Measurements from ENCODE around the gene LAMB1.

The LAMB1 gene

GRCh38 chr7:107993891-107994291 lies 9.1 kb downstream of the LAMB1 start:
- no peak for DNase-seq (ENCODE audit: low spot score)
- peaks cover 46% of the 10 kb centered on the region for H3K4me1 ChIP-seq (ENCODE audit: insufficient read depth, poor library complexity, severe bottlenecking)
- no peak for TF ChIP-seq CTCF (IDR thresholded peaks at IDR 0.05; ENCODE audit: poor library complexity, severe bottlenecking)
- H3K4me3 ChIP-seq (ENCODE audit: severe bottlenecking) = no peak overlapping the region
- H3K36me3 ChIP-seq (ENCODE audit: low read depth) = peaks cover 94% of the 10 kb centered on the region
- H3K9me3 ChIP-seq (ENCODE audit: severe bottlenecking) = no peaks in the 10 kb centered on the region
- peak overlapping the region; percentile 99 for H3K27ac ChIP-seq (ENCODE audit: poor library complexity, severe bottlenecking)
- no peak for ATAC-seq (ENCODE audit: low read depth)
- H3K27me3 ChIP-seq (ENCODE audit: insufficient read depth, poor library complexity, severe bottlenecking) = no peaks in the 10 kb centered on the region

DNA sequence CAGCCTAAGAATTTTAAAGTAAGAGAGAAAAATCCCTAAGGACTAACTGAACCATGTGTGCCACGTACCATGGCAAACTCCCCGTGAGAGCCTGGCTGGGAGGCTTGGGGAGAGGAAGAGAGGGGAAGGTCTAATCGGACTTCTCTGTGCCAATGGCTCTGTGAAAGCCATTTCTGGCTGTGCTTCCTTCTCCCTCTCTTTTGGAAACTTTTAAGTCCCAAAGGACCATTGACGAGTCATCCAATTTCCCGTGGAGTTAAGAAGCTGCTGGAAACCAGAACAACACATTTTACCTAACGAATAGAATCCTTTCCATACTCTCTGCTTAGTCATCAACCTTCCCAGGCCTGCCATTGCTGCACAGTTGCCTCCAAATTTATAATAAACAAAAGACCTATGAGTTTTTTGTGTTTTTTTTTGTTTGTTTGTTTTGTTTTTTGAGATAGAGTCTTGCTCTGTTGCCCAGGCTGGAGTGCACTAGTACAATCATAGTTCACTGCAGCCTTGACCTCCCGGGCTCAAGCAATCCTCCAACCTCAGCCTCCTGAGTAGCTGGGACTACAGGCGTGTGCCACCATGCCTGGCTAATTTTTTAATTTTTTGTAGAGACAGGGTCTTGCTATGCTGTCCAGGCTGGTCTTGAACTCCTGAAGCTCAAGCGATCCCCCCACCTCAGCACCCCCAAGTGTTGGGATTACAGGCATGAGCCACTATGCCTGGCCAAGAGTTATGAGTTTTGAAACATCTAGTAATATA lies 13.2 kb downstream of the LAMB1 start:
- DNase-seq (ENCODE audit: low spot score) (no peak), ATAC-seq (ENCODE audit: low read depth) (peak; percentile 57; the same call in 2 of the 3 replicates)
- Histone ChIP-seq H3K36me3 (ENCODE audit: low read depth) (peaks cover 98% of the 10 kb centered on the region), H3K4me3 (ENCODE audit: severe bottlenecking) (no peak overlapping the region), H3K4me1 (ENCODE audit: insufficient read depth, poor library complexity, severe bottlenecking) (peaks cover 5% of the 10 kb centered on the region), H3K27me3 (ENCODE audit: insufficient read depth, poor library complexity, severe bottlenecking) (no peaks in the 10 kb centered on the region), H3K27ac (ENCODE audit: poor library complexity, severe bottlenecking) (peak overlapping the region; percentile 1), H3K9me3 (ENCODE audit: severe bottlenecking) (no peaks in the 10 kb centered on the region)
- no peak for TF ChIP-seq CTCF (IDR thresholded peaks at IDR 0.05; ENCODE audit: poor library complexity, severe bottlenecking)

GRCh38 chr7:107982918-107983389 lies 20.0 kb downstream of the LAMB1 start:
- no peaks in the 10 kb centered on the region for H3K4me1 ChIP-seq (ENCODE audit: insufficient read depth, poor library complexity, severe bottlenecking)
- no peak for DNase-seq (ENCODE audit: low spot score)
- peak overlapping the region; percentile 5 for H3K27ac ChIP-seq (ENCODE audit: poor library complexity, severe bottlenecking)
- H3K4me3 ChIP-seq (ENCODE audit: severe bottlenecking) = no peak overlapping the region
- no peaks in the 10 kb centered on the region for H3K27me3 ChIP-seq (ENCODE audit: insufficient read depth, poor library complexity, severe bottlenecking)
- H3K36me3 ChIP-seq (ENCODE audit: low read depth) = peaks cover 100% of the 10 kb centered on the region
- no peaks in the 10 kb centered on the region for H3K9me3 ChIP-seq (ENCODE audit: severe bottlenecking)
- no peak for TF ChIP-seq CTCF (IDR thresholded peaks at IDR 0.05; ENCODE audit: poor library complexity, severe bottlenecking)
- no peak for ATAC-seq (ENCODE audit: low read depth)

- TF ChIP-seq CTCF (IDR thresholded peaks at IDR 0.05; ENCODE audit: poor library complexity, severe bottlenecking) = no peak
- peaks cover 100% of the 10 kb centered on the region for H3K36me3 ChIP-seq (ENCODE audit: low read depth)
- H3K27me3 ChIP-seq (ENCODE audit: insufficient read depth, poor library complexity, severe bottlenecking) = no peaks in the 10 kb centered on the region
- no peak overlapping the region for H3K27ac ChIP-seq (ENCODE audit: poor library complexity, severe bottlenecking)
- H3K9me3 ChIP-seq (ENCODE audit: severe bottlenecking) = no peaks in the 10 kb centered on the region
- ATAC-seq (ENCODE audit: low read depth) = no peak
- no peak for DNase-seq (ENCODE audit: low spot score)
- no peak overlapping the region for H3K4me3 ChIP-seq (ENCODE audit: severe bottlenecking)
- H3K4me1 ChIP-seq (ENCODE audit: insufficient read depth, poor library complexity, severe bottlenecking) = no peaks in the 10 kb centered on the region
Measured at GRCh38 chr7:107982042-107982840, 20.7 kb downstream of the LAMB1 start.

Measured in RWPE2 (cell line).